T-helper 1 cell (primary cell): ENCODE results near the gene MCTP2.
"Not testable (repeated sequence)": the region's sequence is repeated elsewhere in the genome, so short reads cannot be mapped to it uniquely, and the experiment has no call there.

Experiments used
- DNase-seq, 5 donors: peaks; one replicate each; pipeline ENCODE4 v3.0.0-alpha.2; 2012 to 2020

The MCTP2 gene

DNA sequence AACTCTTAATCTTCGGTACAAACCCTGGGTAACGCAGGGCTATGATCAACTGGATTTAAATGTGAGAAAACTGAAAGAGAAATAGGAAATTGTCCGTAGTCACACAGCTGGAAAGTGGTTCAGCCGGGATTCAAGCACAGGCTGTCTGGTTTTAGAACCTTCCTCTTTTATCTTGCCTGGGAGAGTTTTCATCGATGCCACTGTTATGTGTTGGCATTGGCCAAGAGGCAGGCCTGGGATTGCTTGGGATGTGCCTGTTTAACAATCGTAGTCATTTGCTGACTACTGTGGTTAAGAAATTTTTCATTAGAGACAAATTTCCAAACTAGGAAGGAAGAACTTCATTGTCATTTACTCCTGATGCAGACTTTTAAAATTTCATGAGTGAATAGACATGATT, 4.3 kb downstream of the MCTP2 start:
- no peak for DNase-seq

DNA sequence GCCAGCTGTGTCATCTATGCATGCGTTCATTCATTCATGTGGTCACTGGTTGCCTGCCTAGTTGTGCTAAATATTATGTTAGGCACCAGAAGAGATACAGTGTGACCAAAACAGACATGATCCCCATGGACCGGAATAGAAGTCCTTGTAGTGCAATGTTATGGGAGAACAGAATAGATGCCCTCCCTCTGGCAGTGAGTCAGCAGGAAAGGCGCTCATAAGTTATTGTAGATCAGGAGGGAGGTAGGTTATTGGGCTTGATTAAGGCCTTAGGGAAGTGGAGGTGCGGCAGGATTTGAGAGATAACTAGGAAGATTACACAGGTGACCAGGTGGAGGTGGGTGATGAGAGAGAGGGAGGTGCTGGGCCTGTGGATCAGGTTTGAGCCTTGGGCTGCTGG, 5.2 kb downstream of the MCTP2 start:
- DNase-seq = no peak

- no peak for DNase-seq
Measured at GRCh38 chr15:94237903-94238302, 6.5 kb downstream of the MCTP2 start.

GRCh38 chr15:94238539-94239118, 7.3 kb downstream of the MCTP2 start:
- peak in 1 of 5 donors; percentile 61 for DNase-seq

DNA sequence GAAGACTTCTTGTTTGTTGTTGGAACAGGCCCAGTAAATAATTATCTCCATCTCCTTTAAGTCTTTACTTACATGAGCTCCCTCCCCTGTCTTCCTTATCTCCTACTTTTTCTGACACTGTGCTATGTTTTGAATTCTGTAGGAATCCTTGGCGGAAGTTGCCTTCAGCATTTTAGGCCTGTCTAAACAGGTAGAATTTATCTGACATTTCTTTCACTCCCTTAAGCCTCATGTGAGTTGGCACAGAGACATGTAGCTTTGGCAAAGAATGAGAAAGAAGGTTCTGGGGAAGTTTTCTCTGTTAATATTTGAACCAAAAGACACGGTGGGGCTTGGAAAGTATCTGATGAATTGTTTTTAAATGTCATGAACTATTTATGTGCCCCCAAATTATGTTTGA, 8.1 kb downstream of the MCTP2 start:
- DNase-seq = no peak

- no peak for DNase-seq
Measured at GRCh38 chr15:94240480-94240879, 9.1 kb downstream of the MCTP2 start.

DNA sequence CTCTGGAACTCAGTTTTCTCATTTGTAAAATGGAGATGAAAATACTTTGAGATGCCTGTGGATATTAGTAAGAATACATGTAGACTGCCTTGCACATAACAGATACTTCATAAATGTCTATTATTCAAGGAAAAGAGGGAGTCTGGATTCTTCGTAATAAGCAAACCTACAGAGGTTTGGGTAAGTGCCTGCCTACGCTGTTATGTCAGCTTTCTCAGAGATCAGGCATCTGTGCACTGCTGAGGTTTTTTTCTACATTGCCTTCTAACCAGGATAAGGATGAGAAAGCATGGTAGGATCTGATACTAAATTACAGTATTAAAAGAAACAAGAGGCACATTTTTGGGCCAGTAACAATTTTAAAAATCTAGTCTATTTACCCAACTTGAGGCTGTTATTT, 10.9 kb downstream of the MCTP2 start:
- no peak for DNase-seq

- DNase-seq = not testable (repeated sequence)
Measured at GRCh38 chr15:94243003-94243402, 11.6 kb downstream of the MCTP2 start.

DNA sequence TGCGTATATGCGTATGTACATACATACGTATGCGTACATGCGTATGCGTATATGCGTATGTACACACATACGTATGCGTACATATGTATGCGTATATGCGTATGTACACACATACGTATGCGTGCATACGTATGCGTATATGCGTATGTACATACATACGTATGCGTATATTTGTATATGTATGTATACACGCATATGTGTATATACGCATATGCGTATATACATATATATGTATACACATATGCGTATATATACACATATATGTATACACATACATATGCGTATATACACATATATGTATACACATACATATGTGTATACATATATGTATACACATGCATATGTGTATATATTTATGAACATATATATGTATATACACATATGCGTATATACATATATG, 12.1 kb downstream of the MCTP2 start:
- no peak for DNase-seq

DNA sequence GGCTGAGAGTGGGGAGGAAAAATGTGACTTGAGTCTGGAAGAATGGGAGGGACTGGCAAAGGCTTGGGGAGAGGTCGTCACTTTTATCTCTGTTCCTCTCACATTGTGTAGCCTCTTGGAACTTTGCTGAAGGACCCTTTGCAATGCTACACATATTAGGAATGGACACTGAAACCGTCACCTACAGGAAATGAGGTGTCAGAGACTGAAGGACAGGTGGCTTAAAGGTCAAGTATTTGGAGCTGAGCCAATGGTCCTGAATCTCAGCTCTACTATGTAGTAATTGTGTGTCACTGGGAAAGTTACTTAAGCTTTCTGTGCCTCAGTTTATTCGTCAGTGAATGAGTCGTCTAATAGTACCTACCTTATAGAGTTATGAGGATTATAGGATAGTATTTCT, 14.7 kb downstream of the MCTP2 start:
- no peak for DNase-seq

GRCh38 chr15:94247789-94248638, 16.7 kb downstream of the MCTP2 start:
- no peak for DNase-seq

DNA sequence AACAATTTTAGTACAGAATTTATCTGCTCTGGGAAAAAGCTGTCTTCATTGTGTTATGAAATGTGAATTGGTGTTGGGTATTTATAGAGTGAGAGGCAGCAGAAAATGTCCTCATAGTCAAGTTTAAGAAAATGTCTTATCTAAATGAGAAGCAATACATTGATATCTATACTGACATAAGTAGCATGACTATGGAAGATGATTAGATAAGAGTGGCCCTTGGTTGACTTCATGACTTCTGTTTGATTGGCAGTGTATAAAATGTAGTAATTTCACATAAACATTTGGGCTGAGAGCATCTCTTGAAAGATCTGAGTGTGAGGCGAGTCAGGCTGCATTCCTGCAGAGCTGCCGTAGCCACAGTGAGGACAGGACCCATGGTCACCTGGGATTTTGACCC, 19.4 kb downstream of the MCTP2 start:
- DNase-seq = no peak

DNA sequence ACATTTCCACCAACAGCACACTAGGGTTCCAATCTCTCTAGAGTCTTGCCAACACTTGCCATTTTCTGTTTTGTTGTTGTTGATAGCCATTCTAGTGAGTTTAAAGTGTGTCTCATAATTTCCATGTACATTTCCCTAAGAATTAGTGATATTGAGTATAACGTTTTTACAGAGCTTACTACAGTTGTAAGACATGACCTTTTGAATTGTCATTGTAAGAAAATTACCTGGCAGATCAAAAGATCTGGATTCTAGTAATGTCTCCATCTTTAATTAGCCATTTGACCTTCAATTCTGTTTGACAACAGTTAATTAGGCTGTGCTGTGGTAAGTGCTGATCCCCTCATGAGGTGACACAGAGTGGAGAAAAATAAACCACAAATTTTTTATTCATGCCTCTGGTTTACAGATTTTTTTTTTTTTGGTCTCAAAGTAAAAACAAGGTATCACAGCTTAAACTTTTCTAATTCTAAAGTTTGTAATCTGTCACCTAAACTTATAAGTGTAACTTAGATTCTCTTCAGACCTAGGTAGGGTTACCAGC, 20.9 kb downstream of the MCTP2 start:
- no peak for DNase-seq

GRCh38 chr15:94252906-94253491, 21.6 kb downstream of the MCTP2 start:
- DNase-seq = no peak

DNA sequence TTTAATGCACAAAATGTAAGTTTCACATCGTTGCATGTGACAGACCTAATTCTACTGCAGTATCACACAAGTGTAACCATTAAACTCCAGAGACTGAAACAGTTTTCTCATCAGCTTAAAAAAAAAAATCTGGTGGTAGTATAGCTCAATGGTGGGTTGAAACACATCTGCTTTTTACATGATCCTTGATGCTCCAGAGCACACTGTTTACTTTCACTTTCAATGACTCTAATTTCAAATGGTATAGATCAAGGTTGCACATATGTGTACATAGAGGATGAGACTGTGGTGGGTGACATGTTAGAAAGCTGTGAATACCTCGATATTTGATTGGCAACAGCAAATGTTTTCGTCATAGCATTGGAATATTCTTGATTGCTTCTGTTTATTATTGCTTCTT, 22.4 kb downstream of the MCTP2 start:
- DNase-seq = no peak

- DNase-seq = no peak
Measured at GRCh38 chr15:94255540-94255939, 24.2 kb downstream of the MCTP2 start.

DNA sequence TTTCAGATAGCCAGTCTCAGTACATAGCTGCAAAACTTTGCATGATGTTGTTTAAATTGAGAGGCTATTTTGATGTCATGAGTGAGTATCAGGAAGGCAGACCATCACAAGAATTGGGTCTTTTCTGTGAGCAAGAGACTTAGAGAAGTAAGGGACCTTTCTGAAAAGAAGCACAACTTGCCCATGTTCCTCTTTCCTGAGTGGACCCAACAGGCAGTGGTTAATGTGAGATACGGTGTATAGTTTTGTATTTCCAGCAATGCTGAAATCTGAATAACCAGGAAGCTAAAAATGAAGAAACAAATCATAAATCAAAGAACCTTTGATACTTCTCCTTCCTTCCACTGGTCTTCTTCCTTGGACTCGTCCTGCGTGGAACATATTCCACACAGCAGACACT, 25.1 kb downstream of the MCTP2 start:
- no peak for DNase-seq

GRCh38 chr15:94257776-94258175, 26.4 kb downstream of the MCTP2 start:
- DNase-seq = not testable (repeated sequence)

DNA sequence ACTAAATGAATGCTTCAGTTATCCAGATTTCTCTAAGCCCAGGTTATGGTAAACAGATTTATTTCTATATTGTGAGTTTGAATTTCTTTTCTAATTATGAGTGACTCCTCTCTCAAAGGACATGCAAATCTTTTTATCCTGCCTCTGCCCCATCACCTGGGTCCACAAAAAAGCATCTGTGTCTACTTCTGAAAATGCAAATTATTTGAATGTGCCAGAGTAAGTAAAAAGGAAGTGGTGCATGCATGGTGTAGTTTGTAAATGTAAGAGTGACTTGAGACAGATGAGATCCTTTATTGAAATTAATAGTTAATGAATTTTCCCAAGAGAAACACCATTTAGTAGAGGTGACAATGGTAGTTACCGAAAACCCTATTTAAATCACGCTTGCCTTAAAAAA, 26.9 kb downstream of the MCTP2 start:
- no peak for DNase-seq

GRCh38 chr15:94259121-94259751, 27.9 kb downstream of the MCTP2 start:
- DNase-seq = no peak

DNA sequence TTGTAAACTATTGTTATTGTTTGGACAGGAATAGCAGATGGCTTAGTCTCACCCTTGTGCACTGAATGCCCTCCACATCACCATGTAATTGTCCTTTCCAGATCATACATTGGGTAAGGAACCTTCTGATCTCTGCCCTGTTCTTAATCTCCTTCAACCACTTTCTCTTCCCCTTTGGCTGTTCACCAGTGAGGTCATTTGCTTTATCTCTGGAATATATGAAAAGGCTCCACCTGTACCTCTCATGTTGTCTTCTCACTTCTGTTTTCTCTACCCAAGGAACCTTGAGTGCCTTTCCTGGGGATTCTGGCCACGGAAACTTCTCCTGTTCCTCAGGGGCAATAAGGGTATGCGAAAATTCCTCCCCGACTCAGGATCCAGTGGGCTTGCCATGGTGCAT, 28.5 kb downstream of the MCTP2 start:
- no peak for DNase-seq

GRCh38 chr15:94262201-94262600, 30.8 kb downstream of the MCTP2 start:
- no peak for DNase-seq
